Keratinocyte (primary cell): ENCODE measurements around the gene NTRK1. TPM values are rescaled to one million over a fixed set of nuclear protein-coding genes. Genes with fewer than 3 reads are reported as not detected.

Experiments
- DNase-seq: peaks from one replicate; pipeline ENCODE4 v3.0.0-alpha.2; 2011; ENCODE audit warnings: low read depth, missing footprints, low spot score
- FAIRE-seq: peaks from 2 replicates; lab custom pipeline; 2011; peaks lifted over from hg19 to GRCh38; lab: Jason Lieb, UNC
- H2AFZ ChIP-seq: 2 replicates; pipeline ENCODE4 v1.6.0; 2012; ENCODE audit warnings: low read length, control low read depth, inconsistent platforms; ENCODE audit not compliant: control insufficient read depth
- H3K27ac ChIP-seq: 2 replicates; pipeline ENCODE4 v1.5.1; 2011; ENCODE audit warnings: low read length; ENCODE audit not compliant: control insufficient read depth, insufficient read depth
- H3K27me3 ChIP-seq: 3 replicates; pipeline ENCODE4 v1.6.0; 2011; ENCODE audit warnings: low read length; ENCODE audit not compliant: control insufficient read depth, insufficient read depth; ENCODE audit errors: extremely low read depth
- H3K36me3 ChIP-seq, 2 experiments: 2 replicates in 1 of 2; 3 replicates in 1 of 2; pipeline ENCODE4 v1.5.1; 2011; ENCODE audit warnings: low read length in 2 of 2, mild to moderate bottlenecking in 1 of 2; ENCODE audit not compliant: control insufficient read depth in 2 of 2, insufficient read depth in 2 of 2; ENCODE audit errors: extremely low read depth in 1 of 2
- H3K4me1 ChIP-seq: 3 replicates; pipeline ENCODE4 v1.5.1; 2011; ENCODE audit warnings: low read length; ENCODE audit not compliant: control insufficient read depth, insufficient read depth; ENCODE audit errors: extremely low read depth
- H3K4me2 ChIP-seq: 3 replicates; pipeline ENCODE4 v1.6.0; 2011; ENCODE audit warnings: low read depth, low read length; ENCODE audit not compliant: control insufficient read depth, insufficient read depth; ENCODE audit errors: extremely low read depth
- H3K4me3 ChIP-seq, 3 experiments: fragments of 200-600 bp in 1 of 3; sonication (generic) in 1 of 3; 2 replicates in 2 of 3; 3 replicates in 1 of 3; pipeline ENCODE4 v1.5.1; 2011 to 2016; ENCODE audit warnings: low read length in 3 of 3, mild to moderate bottlenecking in 3 of 3, control low read depth in 2 of 3, inconsistent platforms in 1 of 3, low read depth in 1 of 3, mixed read lengths in 1 of 3, mixed run types in 1 of 3, moderate library complexity in 1 of 3; ENCODE audit not compliant: control insufficient read depth in 2 of 3, insufficient read depth in 2 of 3; ENCODE audit errors: extremely low read depth in 1 of 3
- H3K79me2 ChIP-seq: 2 replicates; pipeline ENCODE4 v1.6.0; 2012; ENCODE audit warnings: low read length; ENCODE audit not compliant: control insufficient read depth, insufficient read depth
- H3K9ac ChIP-seq: 3 replicates; pipeline ENCODE4 v1.6.0; 2011; ENCODE audit warnings: low read length; ENCODE audit not compliant: control insufficient read depth, insufficient read depth; ENCODE audit errors: extremely low read depth
- H3K9me1 ChIP-seq: 3 replicates; pipeline ENCODE4 v1.6.0; 2011; ENCODE audit warnings: low read length; ENCODE audit not compliant: control insufficient read depth, insufficient read depth; ENCODE audit errors: extremely low read depth
- H3K9me3 ChIP-seq: 2 replicates; pipeline ENCODE4 v1.5.1; 2012; ENCODE audit warnings: low read depth, low read length; ENCODE audit not compliant: control insufficient read depth
- H4K20me1 ChIP-seq: 3 replicates; pipeline ENCODE4 v1.6.0; 2011; ENCODE audit warnings: low read length; ENCODE audit not compliant: control insufficient read depth, insufficient read depth; ENCODE audit errors: extremely low read depth
- CTCF ChIP-seq, 3 experiments: IDR thresholded peaks in 1 of 3; conservative IDR thresholded peaks in 1 of 3; optimal IDR thresholded peaks in 1 of 3; 2 replicates in 2 of 3; 3 replicates in 1 of 3; pipeline versions ENCODE3 to v1.5.1; 2011; ENCODE audit warnings: low read length in 3 of 3, mild to moderate bottlenecking in 3 of 3, moderate library complexity in 2 of 3, control low read depth in 1 of 3, inconsistent platforms in 1 of 3; ENCODE audit not compliant: insufficient read depth in 2 of 3; ENCODE audit errors: extremely low read depth in 1 of 3
- EZH2 ChIP-seq: IDR thresholded peaks from one replicate; pipeline ENCODE4 v1.6.1; 2012; ENCODE audit warnings: inconsistent platforms, mild to moderate bottlenecking, low read length, moderate library complexity
- dilution Hi-C: fragments of 300-500 bp; cut with MboI; formaldehyde crosslinking; loops from one replicate; pipeline ENCODE4 v1.7.0; 2020; ENCODE audit warnings: low sequenced_read_pairs; ENCODE audit not compliant: extremely low pct_ligation_motif_present
- polyA plus RNA-seq, 5 experiments: library from polyadenylated mRNA; depleted of rRNA in 3 of 5; stranded (reverse) in 3 of 5; stranded (forward) in 1 of 5; unstranded in 1 of 5; fragments of >200 nt; gene quantifications; 1 replicate in 1 of 5; 2 replicates in 3 of 5; 3 replicates in 1 of 5; pipeline versions ENCODE4 v1.2.1 to v1.2.3, GENCODE V29; 2011 to 2012; ENCODE audit warnings: missing spikeins in 2 of 5, low read depth in 1 of 5, low replicate concordance in 1 of 5

NTRK1 gene
- polyA plus RNA-seq, 1 donor (not counting 4 experiments of a cell fraction or from before 2014, with no cell fraction given): 0.03 TPM

DNA sequence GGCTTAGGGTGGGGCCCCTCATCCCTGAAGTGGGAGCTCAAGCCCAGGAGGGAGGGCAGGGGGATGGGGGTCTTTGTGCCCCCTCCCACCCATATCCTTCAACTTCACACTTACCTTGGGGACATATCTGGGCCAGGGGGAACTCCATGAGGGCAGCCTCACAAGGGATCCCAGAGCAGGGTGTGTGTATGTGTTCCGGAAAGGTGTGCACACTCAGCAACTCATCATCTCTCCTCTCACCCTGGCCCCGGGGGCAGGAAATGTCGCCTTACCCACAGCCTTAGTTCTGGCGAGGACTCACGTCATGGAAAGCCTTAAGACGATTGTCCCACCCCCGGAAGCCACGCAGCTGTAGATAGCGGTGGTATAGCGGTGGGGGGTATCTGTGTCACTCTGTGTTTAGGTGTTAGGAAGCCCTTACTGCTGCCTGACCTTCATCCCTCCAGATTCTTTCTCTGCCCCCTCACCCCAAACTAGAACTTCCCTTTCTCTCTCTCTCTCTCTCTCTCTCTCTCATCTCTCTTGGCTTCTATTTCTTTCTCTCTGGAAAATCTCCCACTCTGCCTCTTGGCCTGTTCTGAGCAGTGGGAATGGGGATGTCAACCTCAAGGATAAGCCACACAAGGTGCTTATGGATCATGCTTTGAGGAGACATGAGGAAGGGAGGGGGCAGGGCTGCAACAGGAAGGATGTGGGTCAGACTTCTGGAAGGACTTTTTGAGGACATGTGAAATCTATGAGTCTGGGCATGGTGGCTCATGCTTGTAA lies 43.9 kb upstream of the NTRK1 start, which contains the start of gene SH2D2A:
SH2D2A (minus strand) TSS at position 288 of the 768 bp plus-strand sequence; CDS start at position 148, 140 bp downstream.
- Histone ChIP-seq H3K27me3 (no peaks in the 10 kb centered on the region), H3K79me2 (no peaks in the 10 kb centered on the region), H3K4me3 (peak within 1 kb of the TSS in 1 of 3 experiments; percentile 21), H4K20me1 (no peaks in the 10 kb centered on the region), H3K9ac (peak within 1 kb of the TSS; percentile 13), H3K4me2 (peak within 1 kb of the TSS; percentile 60), H2AFZ (peak within 1 kb of the TSS; percentile 68), H3K36me3 (no peaks in the 10 kb centered on the region), H3K9me3 (no peaks in the 10 kb centered on the region), H3K27ac (peak within 1 kb of the TSS; percentile 65), H3K9me1 (no peaks in the 10 kb centered on the region), H3K4me1 (peaks cover 48% of the 10 kb centered on the region)
- dilution Hi-C loops: no loop called here
- FAIRE-seq (peak; percentile 60), DNase-seq (peak; percentile 66)
- no peak for TF ChIP-seq CTCF (optimal IDR thresholded peaks at IDR 0.05 in 1 of 3, IDR thresholded peaks at IDR 0.05 in 1 of 3, conservative IDR thresholded peaks at IDR 0.05 in 1 of 3; ENCODE audit: extremely low read depth in 1 of 3, insufficient read depth in 2 of 3, low read length in 3 of 3)
- no peak for TF ChIP-seq EZH2

- no peak overlapping the region for H2AFZ ChIP-seq
- no peaks in the 10 kb centered on the region for H4K20me1 ChIP-seq
- H3K9ac ChIP-seq: no peak overlapping the region
- H3K9me3 ChIP-seq: no peaks in the 10 kb centered on the region
- no peak overlapping the region for H3K27ac ChIP-seq
- no peaks in the 10 kb centered on the region for H3K79me2 ChIP-seq
- no peaks in the 10 kb centered on the region for H3K27me3 ChIP-seq
- TF ChIP-seq EZH2 (no peak), CTCF (optimal IDR thresholded peaks at IDR 0.05 in 1 of 3, IDR thresholded peaks at IDR 0.05 in 1 of 3, conservative IDR thresholded peaks at IDR 0.05 in 1 of 3; ENCODE audit: extremely low read depth in 1 of 3, insufficient read depth in 2 of 3, low read length in 3 of 3) (no peak)
- dilution Hi-C loops: no loop called here
- H3K9me1 ChIP-seq: no peaks in the 10 kb centered on the region
- H3K36me3 ChIP-seq: no peaks in the 10 kb centered on the region
- DNase-seq (no peak), FAIRE-seq (no peak)
- H3K4me1 ChIP-seq: peaks cover 11% of the 10 kb centered on the region
- H3K4me3 ChIP-seq: no peak overlapping the region
- H3K4me2 ChIP-seq: no peak overlapping the region
Measured at GRCh38 chr1:156821801-156822200, 38.9 kb upstream of the NTRK1 start.
